GM19025 (cell line): Measurements from ENCODE around the gene AGFG1.

Source experiments
- ATAC-seq: cut with Tn5 transposase; IDR thresholded peaks from one replicate; pipeline ENCODE4 v1.9.1; 2021; ENCODE audit warnings: mild to moderate bottlenecking, low read depth, moderate library complexity; ENCODE audit not compliant: unreplicated experiment

The AGFG1 gene, protein sequence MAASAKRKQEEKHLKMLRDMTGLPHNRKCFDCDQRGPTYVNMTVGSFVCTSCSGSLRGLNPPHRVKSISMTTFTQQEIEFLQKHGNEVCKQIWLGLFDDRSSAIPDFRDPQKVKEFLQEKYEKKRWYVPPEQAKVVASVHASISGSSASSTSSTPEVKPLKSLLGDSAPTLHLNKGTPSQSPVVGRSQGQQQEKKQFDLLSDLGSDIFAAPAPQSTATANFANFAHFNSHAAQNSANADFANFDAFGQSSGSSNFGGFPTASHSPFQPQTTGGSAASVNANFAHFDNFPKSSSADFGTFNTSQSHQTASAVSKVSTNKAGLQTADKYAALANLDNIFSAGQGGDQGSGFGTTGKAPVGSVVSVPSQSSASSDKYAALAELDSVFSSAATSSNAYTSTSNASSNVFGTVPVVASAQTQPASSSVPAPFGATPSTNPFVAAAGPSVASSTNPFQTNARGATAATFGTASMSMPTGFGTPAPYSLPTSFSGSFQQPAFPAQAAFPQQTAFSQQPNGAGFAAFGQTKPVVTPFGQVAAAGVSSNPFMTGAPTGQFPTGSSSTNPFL

DNA sequence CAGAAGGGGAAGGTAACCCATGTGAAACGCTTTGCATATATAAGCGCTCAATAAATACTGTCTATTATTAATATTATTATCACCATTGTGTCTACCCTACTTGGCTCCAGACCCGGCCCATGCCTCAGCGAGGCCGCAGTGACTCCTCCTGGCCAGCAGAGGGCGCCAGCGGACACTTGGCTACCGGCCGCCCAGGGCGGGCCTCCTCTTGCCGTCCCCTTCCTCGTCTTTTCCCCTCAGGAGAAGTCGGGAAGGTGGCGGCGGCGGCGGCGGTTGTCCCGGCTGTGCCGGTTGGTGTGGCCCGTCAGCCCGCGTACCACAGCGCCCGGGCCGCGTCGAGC lies at the start of gene AGFG1:
Gene AGFG1 (plus strand): TSS at position 233 of the 341 bp plus-strand sequence. CDS start 266 bp downstream, outside the sequence.
- ATAC-seq = peak; percentile 89

DNA sequence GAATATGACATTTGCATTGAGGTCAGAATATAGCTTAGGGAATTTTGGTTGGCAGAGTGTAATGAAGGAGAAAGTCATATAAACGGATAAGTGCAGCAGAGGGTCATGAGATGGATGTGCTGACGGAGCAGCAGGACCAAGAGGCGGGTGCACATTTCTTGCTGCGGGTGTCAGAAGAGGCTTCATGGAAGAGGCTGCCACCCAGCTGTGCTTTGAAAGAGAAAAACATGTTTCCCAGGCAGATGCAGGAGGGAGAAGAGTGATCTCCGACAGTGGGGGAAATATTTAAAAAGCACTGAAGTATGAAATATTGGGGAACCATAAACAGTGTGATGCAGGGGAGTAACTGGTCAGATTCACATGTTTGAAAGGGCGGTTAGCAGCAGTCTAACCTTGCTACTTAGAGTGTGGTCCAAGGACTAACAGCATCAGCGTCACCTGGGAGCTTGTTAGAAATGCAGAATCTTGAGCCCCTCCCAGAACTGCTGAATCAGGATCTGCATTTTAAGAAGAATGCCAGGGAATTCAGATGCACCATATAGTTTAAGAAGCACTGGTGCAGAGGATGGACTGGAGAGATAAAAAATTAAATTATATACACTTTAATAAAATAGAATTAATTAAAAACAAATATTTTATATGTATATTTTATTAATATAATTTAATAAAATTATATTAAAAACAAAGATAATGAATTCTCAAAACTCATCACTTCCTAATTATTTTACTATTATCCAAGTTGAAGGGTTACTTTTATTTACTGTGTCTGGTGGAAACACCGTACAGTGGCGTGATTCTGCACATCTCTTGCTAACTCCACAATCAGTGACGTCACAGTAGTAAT lies 48.1 kb upstream of the AGFG1 start:
- ATAC-seq = no peak

DNA sequence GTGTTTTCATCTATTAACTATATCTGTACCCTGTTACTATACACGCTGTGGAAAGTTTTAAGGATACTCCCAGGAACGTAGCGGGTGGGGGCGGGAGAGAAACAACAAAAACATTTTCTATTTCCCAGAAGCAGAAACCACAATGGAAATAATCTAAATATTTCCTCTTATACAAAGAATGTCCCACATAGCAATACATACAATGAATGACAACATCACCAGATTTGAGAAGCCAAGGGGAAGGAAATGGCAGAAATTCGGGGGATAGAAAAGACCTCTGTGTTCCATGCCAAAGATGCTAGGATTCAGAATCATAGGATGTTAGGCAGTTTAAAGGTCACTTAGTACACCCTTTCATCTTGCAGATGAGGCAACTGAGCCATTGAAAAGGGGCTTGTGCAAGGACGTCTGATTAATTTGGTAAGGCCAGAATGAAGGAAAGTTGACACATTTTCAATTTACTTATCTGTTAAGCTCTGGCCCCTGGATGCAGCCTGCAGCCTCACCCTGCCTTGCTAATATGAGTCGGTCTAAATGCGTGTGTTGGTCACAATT lies 43.1 kb upstream of the AGFG1 start:
- ATAC-seq = no peak

DNA sequence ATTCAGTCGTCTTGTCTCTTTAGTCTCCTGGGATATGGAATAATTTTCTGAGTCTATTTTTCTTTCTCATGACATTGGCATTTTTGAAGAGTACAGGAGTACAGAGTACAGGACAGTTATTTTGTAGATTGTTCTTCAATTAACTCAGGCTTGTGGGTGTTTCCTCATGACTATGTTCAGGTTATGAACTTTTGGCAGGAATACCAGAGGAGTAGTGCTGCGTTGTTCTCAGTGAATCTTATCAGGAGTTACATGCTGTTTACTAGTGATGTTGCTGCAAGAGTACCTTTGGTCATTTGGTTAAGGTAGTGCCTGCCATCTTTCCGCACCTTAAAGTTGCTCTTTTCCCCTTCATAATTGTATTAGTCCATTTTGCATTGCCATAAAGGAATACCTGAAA lies 41.3 kb upstream of the AGFG1 start:
- ATAC-seq = no peak

DNA sequence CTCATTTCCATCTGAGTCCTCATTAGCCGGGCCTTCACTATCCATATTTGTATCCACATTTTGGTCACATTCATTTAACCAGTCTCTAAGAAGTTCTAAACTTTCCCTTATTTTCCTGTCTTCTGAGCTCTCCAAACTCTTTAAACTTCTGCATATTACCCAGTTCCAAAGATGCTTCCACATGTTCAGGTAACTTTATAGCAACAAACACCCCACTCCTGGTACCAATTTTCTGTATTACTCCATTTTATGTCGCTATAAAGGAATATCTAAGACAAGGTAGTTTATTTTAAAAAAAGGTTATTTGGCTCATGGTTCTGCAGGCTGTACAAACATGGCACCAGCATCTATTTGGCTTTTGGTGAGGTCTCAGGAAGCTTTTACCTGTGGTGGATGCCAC lies 38.8 kb upstream of the AGFG1 start:
- ATAC-seq = no peak

DNA sequence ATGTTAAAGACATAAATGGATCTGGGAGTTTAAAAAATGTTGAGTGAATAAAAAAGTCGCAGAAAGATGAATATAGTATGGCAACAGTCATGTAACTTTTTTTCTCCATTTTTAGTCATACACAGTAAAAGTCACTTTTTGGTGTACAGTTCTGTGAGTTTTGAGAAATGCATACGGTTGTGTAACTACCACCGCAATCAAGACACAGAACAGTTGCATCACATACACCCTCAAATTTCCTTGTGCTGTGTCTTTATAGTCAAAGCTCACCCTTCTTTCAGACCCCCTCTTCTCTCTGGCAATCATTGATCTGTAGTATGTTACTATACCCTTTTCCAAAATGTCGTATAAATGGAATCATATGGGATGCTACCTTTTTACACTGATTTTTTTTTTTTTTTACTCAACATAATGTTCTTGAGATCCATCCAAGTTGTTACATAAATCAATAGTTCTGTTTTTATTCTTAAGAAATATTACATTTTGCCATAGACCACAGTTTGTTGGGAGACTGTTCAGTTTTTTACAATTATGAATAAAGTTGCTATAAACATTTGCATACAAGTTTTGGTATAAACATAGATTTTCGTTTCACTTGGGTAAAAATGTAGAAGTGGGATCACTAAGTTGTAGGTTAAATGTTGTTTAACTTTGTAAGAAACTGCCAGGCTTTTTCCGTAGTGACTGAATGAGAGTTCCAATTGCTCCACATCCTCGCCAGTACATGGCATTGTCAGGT lies 35.4 kb upstream of the AGFG1 start:
- no peak for ATAC-seq

DNA sequence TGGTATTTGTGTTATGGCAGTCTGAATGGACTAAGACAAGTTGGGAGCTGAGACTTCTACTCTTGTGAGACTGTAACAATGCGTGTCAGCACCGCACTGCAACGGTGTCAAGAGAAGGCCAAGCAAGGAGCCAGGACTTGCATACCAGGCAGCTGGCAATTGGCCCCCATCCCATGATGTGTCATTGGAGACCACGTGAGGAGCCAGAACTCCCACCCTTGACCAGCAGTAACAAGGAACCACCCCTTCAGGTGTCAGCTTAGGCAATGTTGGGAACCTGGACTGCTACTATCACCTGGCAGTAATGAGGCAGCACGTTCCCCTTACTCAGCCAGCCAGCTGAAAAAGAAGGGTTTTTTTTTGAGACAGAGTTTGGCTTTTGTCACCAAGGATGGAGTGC lies 32.7 kb upstream of the AGFG1 start:
- no peak for ATAC-seq

DNA sequence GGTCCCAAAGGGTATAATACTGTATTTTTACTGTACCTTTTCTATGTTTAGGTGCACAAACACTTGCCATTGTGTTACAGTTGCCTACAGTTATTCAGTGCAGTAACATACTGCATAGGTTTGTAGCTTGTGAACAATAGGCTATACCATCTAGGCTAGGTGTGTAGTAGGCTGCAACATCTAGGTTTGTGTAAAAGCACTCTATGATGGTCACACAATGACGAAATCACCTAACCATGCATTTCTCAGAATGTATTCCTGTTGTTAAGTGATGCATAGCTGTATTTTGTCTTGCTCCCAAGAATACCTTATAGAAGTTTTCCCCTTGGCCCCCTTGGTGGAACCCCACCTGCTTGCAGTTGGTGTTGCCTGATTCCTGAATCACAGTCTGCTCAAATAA lies 29.3 kb upstream of the AGFG1 start:
- ATAC-seq = no peak

DNA sequence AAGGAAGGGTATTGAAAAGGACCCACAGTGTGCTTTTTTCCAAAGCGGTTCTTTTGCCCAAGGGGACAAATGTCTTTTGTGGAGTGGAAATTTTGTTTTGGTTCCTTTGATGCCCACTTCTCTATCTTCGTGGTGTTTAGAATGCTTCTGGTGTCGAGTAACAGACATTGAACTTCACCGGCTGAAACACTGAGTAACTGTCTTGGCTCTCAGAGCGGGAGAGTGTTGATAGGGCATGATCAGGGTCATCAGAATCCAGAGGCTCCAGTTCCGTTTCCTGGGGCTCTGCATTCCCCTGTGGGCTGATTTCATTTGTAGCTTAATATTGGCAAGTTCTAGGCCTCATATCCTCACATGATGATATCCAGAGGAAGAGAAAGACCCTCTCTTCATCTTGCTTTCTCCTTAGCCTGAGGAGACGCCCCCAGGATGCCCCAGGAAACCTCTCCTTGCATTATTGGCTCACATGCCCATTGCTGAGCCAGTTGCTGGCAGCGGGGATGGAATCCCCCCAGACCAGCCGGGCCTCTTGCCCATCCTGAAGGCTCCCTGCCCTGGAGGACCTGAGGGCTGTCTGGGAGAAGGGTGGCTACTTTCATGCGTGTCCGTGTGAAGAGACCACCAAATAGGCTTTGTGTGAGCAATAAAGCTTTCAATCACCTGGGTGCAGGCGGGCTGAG lies 27.9 kb upstream of the AGFG1 start:
- no peak for ATAC-seq

DNA sequence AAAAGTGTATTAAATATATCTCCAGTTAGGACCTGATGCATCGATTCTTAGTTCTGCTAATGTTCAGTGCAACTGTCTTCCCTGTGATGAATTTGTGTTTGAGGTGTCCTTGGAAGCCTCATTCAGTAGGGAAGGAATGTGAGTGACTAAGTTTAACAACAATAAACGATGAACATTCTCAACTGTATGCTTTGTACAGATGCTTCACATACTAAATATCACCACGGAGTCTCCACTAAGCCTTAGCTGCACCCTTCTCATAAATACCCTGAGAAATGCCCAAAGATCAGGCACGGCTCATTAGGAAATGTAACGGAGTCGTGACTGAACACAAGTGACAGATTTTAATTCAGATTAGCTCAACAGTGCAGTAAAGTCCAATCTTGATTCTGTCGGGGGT lies 24.4 kb upstream of the AGFG1 start:
- ATAC-seq = no peak

DNA sequence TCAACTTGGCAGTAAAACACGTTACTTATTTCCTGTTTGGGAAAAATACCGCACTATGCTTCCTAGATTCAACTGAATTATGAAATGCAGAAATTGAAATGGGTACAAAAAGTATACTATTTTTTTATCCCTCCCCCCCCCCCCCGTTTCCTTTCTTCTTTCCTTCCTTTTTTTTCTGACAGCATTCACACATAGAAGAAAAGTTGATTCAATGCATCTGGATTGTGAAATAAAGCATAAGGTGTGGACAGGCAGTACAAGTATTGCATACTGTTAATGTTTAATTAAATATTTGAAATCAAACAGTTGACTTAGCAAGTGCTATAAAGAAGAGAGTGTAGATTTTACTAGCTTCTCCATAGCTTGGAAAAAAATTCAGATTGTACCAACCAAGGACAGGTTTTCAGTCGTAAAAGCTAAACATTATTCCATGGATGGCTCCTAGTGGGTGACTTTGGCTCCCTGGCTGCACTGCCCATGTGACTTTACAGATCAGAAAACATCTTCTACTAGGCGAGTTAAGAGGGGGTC lies 21.6 kb upstream of the AGFG1 start:
- ATAC-seq = no peak

DNA sequence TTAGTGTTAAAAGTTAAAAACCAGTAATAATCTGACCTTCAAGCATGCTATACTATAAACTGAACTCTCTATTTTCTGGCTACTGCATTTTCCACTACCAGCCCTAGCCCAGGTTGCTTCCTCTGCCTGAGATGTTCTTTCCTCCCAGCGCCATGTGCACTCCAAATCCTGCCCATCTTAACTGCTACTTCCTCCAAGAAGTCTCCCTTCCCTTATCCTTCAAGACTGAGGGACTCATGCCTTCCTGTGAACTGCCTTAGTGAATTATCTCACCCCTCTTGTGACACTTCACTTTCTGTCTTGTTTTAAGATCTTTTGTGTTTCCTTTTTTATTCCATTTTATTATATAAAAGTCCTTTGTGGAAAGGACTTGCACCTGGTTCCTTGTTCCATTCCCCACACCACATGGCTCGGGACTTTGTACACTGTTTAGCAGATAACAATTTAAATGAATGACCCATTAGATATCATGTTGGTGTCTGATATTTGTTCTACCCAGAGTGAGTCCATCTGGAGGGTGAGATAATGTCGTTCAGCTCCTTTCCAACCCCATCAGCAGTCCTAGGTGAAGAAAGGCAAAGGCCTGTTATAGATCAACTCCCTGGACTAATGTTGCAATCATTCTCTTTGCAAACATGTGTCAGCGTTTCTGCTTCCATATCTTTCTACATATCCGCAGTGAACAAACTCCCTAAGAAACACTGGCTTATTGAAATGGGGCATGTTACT lies 20.9 kb upstream of the AGFG1 start:
- no peak for ATAC-seq

DNA sequence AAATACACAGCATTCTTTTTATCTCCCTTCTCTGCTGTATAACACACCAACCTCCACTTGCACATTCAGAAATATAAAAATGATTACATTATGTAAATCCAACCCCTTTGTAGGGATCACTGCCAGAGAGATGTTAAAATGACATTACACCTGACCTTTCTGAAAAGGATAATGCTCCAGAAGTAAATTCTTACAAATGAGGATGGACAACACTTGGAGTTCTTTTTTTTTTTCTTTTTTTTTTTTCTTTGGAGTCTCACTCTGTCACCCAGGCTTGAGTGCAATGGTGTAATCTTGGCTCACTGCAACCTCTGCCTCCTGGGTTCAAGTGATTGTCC lies 20.3 kb upstream of the AGFG1 start:
- no peak for ATAC-seq

DNA sequence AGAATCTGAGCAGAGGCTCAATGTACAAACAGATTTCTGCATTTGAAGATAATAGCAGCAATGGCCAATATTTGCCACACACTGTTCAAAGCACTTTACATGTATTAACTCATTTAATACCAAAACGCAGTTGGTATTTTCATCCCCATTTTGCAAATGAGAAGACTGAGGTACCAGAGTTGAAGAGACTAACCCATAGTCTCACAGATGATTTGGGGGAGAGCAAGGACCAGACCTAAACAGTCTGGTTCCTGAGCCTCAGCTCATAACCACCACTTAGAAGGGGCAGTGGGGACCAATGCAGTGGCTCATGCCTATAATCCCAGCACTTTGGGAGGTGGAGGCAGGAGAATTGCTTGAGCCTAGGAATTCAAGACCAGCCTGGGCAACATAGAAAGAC lies 18.1 kb upstream of the AGFG1 start:
- ATAC-seq = no peak

DNA sequence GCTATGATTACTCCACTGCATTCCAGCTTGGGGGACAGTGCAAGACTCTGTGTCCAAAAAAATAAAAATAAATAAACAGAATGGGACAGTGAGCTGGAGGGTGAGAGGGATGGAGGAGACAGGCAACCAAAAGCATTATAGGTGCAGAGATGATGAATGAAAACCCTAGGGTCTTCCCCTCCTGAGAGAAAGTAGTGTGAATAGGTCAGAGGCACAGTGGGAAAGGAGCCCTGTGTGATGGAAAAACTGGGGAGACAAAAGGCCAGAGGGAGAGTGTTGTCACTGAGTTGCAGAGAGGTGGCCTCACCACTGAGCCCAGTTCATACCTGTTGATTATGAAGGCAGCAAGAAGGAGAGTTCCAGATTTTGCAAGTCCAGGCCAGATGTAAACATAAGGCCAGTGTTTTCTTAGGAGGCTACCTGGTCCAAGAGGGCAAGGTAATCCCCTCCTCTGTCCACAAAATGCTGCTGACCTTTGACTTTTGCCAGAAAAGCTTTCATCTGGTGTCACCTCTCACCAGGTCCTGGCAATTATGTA lies 17.6 kb upstream of the AGFG1 start:
- ATAC-seq = no peak

DNA sequence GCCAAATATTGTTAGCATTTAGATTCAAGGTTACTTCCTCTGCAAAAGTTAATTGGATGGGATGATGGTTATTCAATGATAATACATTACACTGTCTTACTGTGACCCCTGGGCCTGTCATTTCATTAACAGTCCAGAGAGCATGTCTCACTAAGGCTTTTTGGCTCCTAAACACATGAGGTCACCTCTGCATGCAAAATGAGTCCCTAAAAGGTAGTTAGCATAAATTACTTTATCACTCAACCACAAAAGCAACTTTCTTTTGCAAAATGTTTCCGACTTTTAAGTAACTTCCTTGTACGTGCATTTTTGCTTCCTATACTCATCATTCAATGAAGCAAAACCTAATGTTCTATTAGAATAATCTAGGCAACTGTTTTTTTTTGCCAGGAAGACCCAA lies 16.8 kb upstream of the AGFG1 start:
- no peak for ATAC-seq

DNA sequence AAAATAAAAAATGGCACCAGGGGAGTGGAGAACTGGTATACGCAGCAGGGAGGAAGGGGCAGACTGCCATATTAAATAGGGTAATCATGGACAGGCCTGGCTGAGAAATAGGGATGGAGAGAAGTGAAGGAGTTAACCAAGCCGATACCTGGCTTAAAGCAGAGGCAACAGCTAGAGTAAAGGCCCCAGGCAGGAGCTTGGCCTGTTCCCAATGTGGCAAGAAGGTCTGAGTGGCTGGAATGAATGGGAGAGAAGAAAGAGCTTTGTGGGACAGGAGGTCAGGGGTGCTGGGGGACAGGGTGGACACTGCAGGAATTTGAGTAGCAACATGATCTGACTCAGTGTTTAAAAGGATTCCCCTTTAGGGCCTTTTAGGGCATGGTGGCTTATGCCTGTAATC lies 15.9 kb upstream of the AGFG1 start:
- no peak for ATAC-seq

DNA sequence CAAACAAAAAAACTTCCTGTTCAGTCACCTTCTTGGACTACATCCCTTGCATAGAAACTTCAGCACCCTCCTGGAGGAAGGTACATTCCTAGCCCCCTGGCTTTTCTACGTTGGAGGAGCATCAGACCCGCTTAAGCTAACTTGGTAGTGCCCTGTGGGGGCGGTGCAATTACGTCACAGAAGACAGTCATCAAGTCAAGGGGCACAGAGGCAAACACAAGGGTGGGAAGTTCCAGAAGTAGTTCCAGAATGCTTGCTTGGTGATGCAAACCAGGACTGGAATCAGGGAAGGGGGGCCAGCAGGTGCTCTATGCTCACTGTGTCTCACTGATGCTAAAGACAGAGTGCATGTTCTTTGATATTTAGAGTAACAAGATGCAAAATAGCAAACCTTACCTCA lies 15.2 kb upstream of the AGFG1 start:
- no peak for ATAC-seq

DNA sequence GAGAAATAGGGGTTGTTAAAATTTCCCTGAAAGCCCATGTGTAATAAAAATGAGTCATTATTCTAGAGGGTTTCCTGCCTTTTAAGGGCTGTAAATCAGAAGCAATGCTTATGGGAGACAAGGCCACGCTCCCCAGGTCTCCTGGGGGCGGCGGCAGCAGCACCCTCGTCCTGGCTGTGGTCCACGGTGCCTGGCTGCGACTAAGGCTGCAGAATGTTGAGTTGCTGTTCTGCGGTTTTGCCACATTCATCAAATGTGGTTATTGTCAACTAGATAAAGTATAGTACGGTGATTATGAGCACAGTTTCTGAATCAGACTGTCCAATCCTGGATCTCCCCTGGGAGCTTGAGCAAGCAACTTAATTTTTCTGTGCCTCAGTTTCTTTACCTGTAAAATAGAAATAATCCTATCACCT lies 11.9 kb upstream of the AGFG1 start:
- ATAC-seq = no peak
